H9 (cell line): ENCODE data around the gene MUC5AC. TPM values are rescaled to one million over a fixed set of nuclear protein-coding genes. Genes with fewer than 3 reads are reported as not detected.
"Not testable (repeated sequence)": the region's sequence is repeated elsewhere in the genome, so short reads cannot be mapped to it uniquely, and the experiment has no call there.

Experiments
- DNase-seq: peaks from one replicate; pipeline ENCODE4 v3.0.0-alpha.2; 2017
- H2AFZ ChIP-seq: one replicate; pipeline ENCODE4 v1.6.1; 2013; ENCODE audit warnings: mild to moderate bottlenecking, low read length, control low read depth, moderate library complexity
- H2AK5ac ChIP-seq: 2 replicates; pipeline ENCODE4 v1.6.1; 2013; ENCODE audit warnings: low read length, control low read depth, mixed read lengths; ENCODE audit not compliant: insufficient read length
- H2BK120ac ChIP-seq: one replicate; pipeline ENCODE4 v1.6.1; 2013; ENCODE audit warnings: low read depth, mild to moderate bottlenecking, low read length, control low read depth, inconsistent platforms; ENCODE audit not compliant: poor library complexity, severe bottlenecking
- H2BK12ac ChIP-seq: 2 replicates; pipeline ENCODE4 v1.6.1; 2013; ENCODE audit warnings: low read length, control low read depth, mixed read lengths, low read depth; ENCODE audit not compliant: insufficient read length
- H2BK15ac ChIP-seq: 2 replicates; pipeline ENCODE4 v1.6.1; 2013; ENCODE audit warnings: low read depth, low read length, control low read depth
- H2BK20ac ChIP-seq: one replicate; pipeline ENCODE4 v1.6.1; 2013; ENCODE audit warnings: low read depth, mild to moderate bottlenecking, low read length, control low read depth, inconsistent platforms; ENCODE audit not compliant: poor library complexity, severe bottlenecking
- H2BK5ac ChIP-seq: 2 replicates; pipeline ENCODE4 v1.6.1; 2013; ENCODE audit warnings: low read length, control low read depth, mixed read lengths; ENCODE audit not compliant: insufficient read length
- H3K14ac ChIP-seq: 2 replicates; pipeline ENCODE4 v1.6.1; 2013; ENCODE audit warnings: low read length, control low read depth; ENCODE audit not compliant: insufficient read depth
- H3K18ac ChIP-seq: 2 replicates; pipeline ENCODE4 v1.6.1; 2013; ENCODE audit warnings: low read depth, mild to moderate bottlenecking, mixed read lengths, low read length, control low read depth; ENCODE audit not compliant: insufficient read length
- H3K23ac ChIP-seq: 2 replicates; pipeline ENCODE4 v1.6.1; 2013; ENCODE audit warnings: low read length, control low read depth, mixed read lengths, low read depth; ENCODE audit not compliant: insufficient read length
- H3K23me2 ChIP-seq: 2 replicates; pipeline ENCODE4 v1.6.1; 2013; ENCODE audit warnings: low read depth, mild to moderate bottlenecking, mixed read lengths, low read length, control low read depth; ENCODE audit not compliant: insufficient read length, poor library complexity, severe bottlenecking
- H3K27ac ChIP-seq: 2 replicates; pipeline ENCODE4 v1.5.1; 2013; ENCODE audit warnings: low read length, control low read depth, mixed read lengths, low read depth; ENCODE audit not compliant: insufficient read length
- H3K27me3 ChIP-seq: 2 replicates; pipeline ENCODE4 v1.6.1; 2013; ENCODE audit warnings: low read length, control low read depth, inconsistent platforms; ENCODE audit not compliant: insufficient read depth
- H3K4ac ChIP-seq: 2 replicates; pipeline ENCODE4 v1.6.1; 2013; ENCODE audit warnings: low read depth, mild to moderate bottlenecking, control low read depth, inconsistent platforms, low read length, moderate library complexity
- H3K4me1 ChIP-seq: 2 replicates; pipeline ENCODE4 v1.6.1; 2013; ENCODE audit warnings: low read length, control low read depth, inconsistent platforms; ENCODE audit not compliant: insufficient read depth
- H3K4me2 ChIP-seq: 2 replicates; pipeline ENCODE4 v1.6.1; 2013; ENCODE audit warnings: low read length, control low read depth, mixed read lengths; ENCODE audit not compliant: insufficient read length, insufficient read depth
- H3K56ac ChIP-seq: 2 replicates; pipeline ENCODE4 v1.6.1; 2013; ENCODE audit warnings: low read depth, mild to moderate bottlenecking, mixed read lengths, low read length, control low read depth; ENCODE audit not compliant: insufficient read length
- H3K79me1 ChIP-seq: 2 replicates; pipeline ENCODE4 v1.6.1; 2013; ENCODE audit warnings: low read depth, mild to moderate bottlenecking, moderate library complexity, low read length, control low read depth, inconsistent platforms; ENCODE audit not compliant: insufficient read depth, poor library complexity, severe bottlenecking
- H3K79me2 ChIP-seq: 2 replicates; pipeline ENCODE4 v1.6.1; 2013; ENCODE audit warnings: low read length, control low read depth, inconsistent platforms; ENCODE audit not compliant: insufficient read depth
- H3K9ac ChIP-seq: 2 replicates; pipeline ENCODE4 v1.6.1; 2013; ENCODE audit warnings: low read length, control low read depth, mixed read lengths; ENCODE audit not compliant: insufficient read length; ENCODE audit errors: extremely low read depth
- H3K9me3 ChIP-seq: one replicate; pipeline ENCODE4 v1.6.1; 2013; ENCODE audit warnings: low read depth, low read length, inconsistent platforms; ENCODE audit not compliant: control insufficient read depth
- H3T11ph ChIP-seq: one replicate; pipeline ENCODE4 v1.6.1; 2013; ENCODE audit warnings: mild to moderate bottlenecking, low read length, control low read depth, inconsistent platforms
- H4K20me1 ChIP-seq: one replicate; pipeline ENCODE4 v1.6.1; 2013; ENCODE audit not compliant: control insufficient read depth, insufficient read length, insufficient read depth
- H4K5ac ChIP-seq: 2 replicates; pipeline ENCODE4 v1.6.1; 2013; ENCODE audit warnings: low read depth, mild to moderate bottlenecking, mixed read lengths, low read length, control low read depth; ENCODE audit not compliant: insufficient read length
- H4K8ac ChIP-seq: replicated peaks from 2 replicates; pipeline ENCODE4 v1.6.1; 2013; ENCODE audit warnings: low read length, control low read depth, mixed read lengths, low read depth; ENCODE audit not compliant: insufficient read length
- H4K91ac ChIP-seq: 2 replicates; pipeline ENCODE4 v1.6.1; 2013; ENCODE audit warnings: low read depth, mild to moderate bottlenecking, moderate library complexity, mixed read lengths, low read length, control low read depth; ENCODE audit not compliant: insufficient read length
- H3K27ac Mint-ChIP-seq, 3 experiments: 2 replicates in 2 of 3; 3 replicates in 1 of 3; pipeline ENCODE4 v1.8.0; 2020 to 2021; ENCODE audit warnings: mixed read lengths in 3 of 3, mild to moderate bottlenecking in 1 of 3, moderate library complexity in 1 of 3
- H3K27me3 Mint-ChIP-seq: 2 replicates; pipeline ENCODE4 v1.8.0; 2021; ENCODE audit warnings: low read depth, mild to moderate bottlenecking, moderate library complexity, mixed read lengths
- H3K36me3 Mint-ChIP-seq, 3 experiments: 2 replicates in 2 of 3; 3 replicates in 1 of 3; pipeline ENCODE4 v1.8.0; 2020 to 2021; ENCODE audit warnings: low read depth in 3 of 3, mixed read lengths in 3 of 3; ENCODE audit not compliant: insufficient read depth in 1 of 3
- H3K4me1 Mint-ChIP-seq, 2 experiments: 2 replicates each; pipeline ENCODE4 v1.8.0; 2020; ENCODE audit warnings: mixed read lengths in 2 of 2
- H3K4me3 Mint-ChIP-seq, 2 experiments: 2 replicates in 1 of 2; 3 replicates in 1 of 2; pipeline ENCODE4 v1.8.0; 2020 to 2021; ENCODE audit warnings: mild to moderate bottlenecking in 2 of 2, mixed read lengths in 2 of 2, moderate library complexity in 1 of 2
- H3K9me3 Mint-ChIP-seq, 2 experiments: 2 replicates in 1 of 2; 3 replicates in 1 of 2; pipeline ENCODE4 v1.8.0; 2020; ENCODE audit warnings: mild to moderate bottlenecking in 2 of 2, mixed read lengths in 2 of 2, moderate library complexity in 1 of 2
- WGBS: extraction: QIAGEN DNeasy Blood & Tissue Kit; methylation state at CpG from one replicate; pipeline ENCODE4 v1.1.7; 2013; ENCODE audit warnings: missing lambda C conversion rate, low lambda C conversion rate, mixed read lengths; ENCODE audit not compliant: insufficient read length; ENCODE audit errors: extremely low coverage; 5-methylcytosine and 5-hydroxymethylcytosine counted together
- total RNA-seq: library from RNA; stranded (reverse); gene quantifications from 2 replicates; pipeline ENCODE4 v1.2.1, GENCODE V29; 2021

Gene MUC5AC
- total RNA-seq, 1 experiment from 2014 or later, result not detected

GRCh38 chr11:1191786-1192470 is 34.2 kb downstream of the MUC5AC start:
- not testable (repeated sequence) for H3K4me3 Mint-ChIP-seq, H2BK20ac ChIP-seq, H3K27ac ChIP-seq, H2BK120ac ChIP-seq, H3K9ac ChIP-seq, H3K27me3 Mint-ChIP-seq, H2BK15ac ChIP-seq, H3K23ac ChIP-seq, H3K9me3 Mint-ChIP-seq, H2BK12ac ChIP-seq, H3K27ac Mint-ChIP-seq, H3K56ac ChIP-seq, H3K4ac ChIP-seq, H3K79me1 ChIP-seq, H4K5ac ChIP-seq, H3K18ac ChIP-seq, H3K9me3 ChIP-seq, H3K79me2 ChIP-seq, H3T11ph ChIP-seq, H4K8ac ChIP-seq, H3K27me3 ChIP-seq, H4K91ac ChIP-seq, H3K36me3 Mint-ChIP-seq, H3K4me1 ChIP-seq, H3K4me2 ChIP-seq, H3K23me2 ChIP-seq, H2AFZ ChIP-seq, H2BK5ac ChIP-seq, H2AK5ac ChIP-seq, H4K20me1 ChIP-seq, H3K14ac ChIP-seq, H3K4me1 Mint-ChIP-seq
- no CpG with 5 or more reads among the region's 22 CpGs for WGBS
- peak; percentile 8 for DNase-seq
